Panc1 (cell line): Measurements from ENCODE around the gene HEG1. TPM values are rescaled to one million over a fixed set of nuclear protein-coding genes. Genes with fewer than 3 reads are reported as not detected.

Source experiments
- ATAC-seq: fragments of 200-7000 bp; cut with Tn5 transposase; 2 replicates; pipeline ENCODE4 v1.9.1; 2020; ENCODE audit warnings: mild to moderate bottlenecking, moderate library complexity
- BruUV-seq: library from RNA; stranded (reverse); fragments of 400-500 nt; replicated peaks from 2 replicates; lab custom pipeline; 2021; lab: Mats Ljungman, UMichigan
- CTCF ChIA-PET: fragments of 300-600 bp; sonication (Branson Sonifier 250); formaldehyde crosslinking; loops from one replicate; lab custom pipeline; 2022; ENCODE audit warnings: antibody characterized with exemption; lab: Charles Lee
- POLR2A ChIA-PET: fragments of 300-600 bp; sonication (Branson Sonifier 250); formaldehyde crosslinking; loops from one replicate; lab custom pipeline; 2022; ENCODE audit warnings: antibody characterized with exemption; lab: Charles Lee
- DNase-seq: peaks from one replicate; pipeline ENCODE4 v3.0.0-alpha.2; 2010; ENCODE audit warnings: low read depth, low spot score
- H3K27ac ChIP-seq: 2 replicates; pipeline ENCODE4 v1.5.1; 2011; ENCODE audit warnings: mild to moderate bottlenecking, low read length, inconsistent platforms
- H3K27me3 ChIP-seq: fragments of 200-500 bp; sonication (Bioruptor generic); 2 replicates; pipeline ENCODE4 v1.6.0; 2014; ENCODE audit warnings: low read length, inconsistent platforms; ENCODE audit not compliant: control insufficient read depth, insufficient read depth
- H3K36me3 ChIP-seq: fragments of 200-500 bp; sonication (Bioruptor generic); 2 replicates; pipeline ENCODE4 v1.5.1; 2014; ENCODE audit warnings: inconsistent platforms, mild to moderate bottlenecking, low read length, moderate library complexity; ENCODE audit not compliant: control insufficient read depth, insufficient read depth
- H3K4me1 ChIP-seq: 2 replicates; pipeline ENCODE4 v1.5.1; 2011; ENCODE audit warnings: inconsistent platforms, mild to moderate bottlenecking, low read length, moderate library complexity; ENCODE audit not compliant: control insufficient read depth, insufficient read depth
- H3K4me3 ChIP-seq, 2 experiments: 2 replicates each; pipeline ENCODE4 v1.5.1; 2011 to 2012; ENCODE audit warnings: low read depth in 2 of 2, low read length in 2 of 2, mild to moderate bottlenecking in 2 of 2, inconsistent platforms in 1 of 2, moderate library complexity in 1 of 2
- H3K9me3 ChIP-seq: fragments of 200-500 bp; sonication (Bioruptor generic); 2 replicates; pipeline ENCODE4 v1.5.1; 2014; ENCODE audit warnings: low read depth, mild to moderate bottlenecking, inconsistent platforms, low read length, moderate library complexity; ENCODE audit not compliant: control insufficient read depth, insufficient read depth
- POLR2AphosphoS5 ChIP-seq: IDR thresholded peaks from 2 replicates; pipeline ENCODE4 v1.6.1; 2012; ENCODE audit warnings: mild to moderate bottlenecking, low read depth, low read length, moderate library complexity
- SIN3A ChIP-seq: IDR thresholded peaks from 2 replicates; pipeline ENCODE4 v1.6.1; 2012; ENCODE audit warnings: low read depth, mild to moderate bottlenecking, low read length, moderate library complexity, borderline replicate concordance; ENCODE audit not compliant: insufficient read depth
- TCF7L2 ChIP-seq: IDR thresholded peaks from 2 replicates; pipeline ENCODE4 v1.6.1; 2011; ENCODE audit warnings: mild to moderate bottlenecking, low read depth, low read length, inconsistent platforms
- in situ Hi-C: cut with HindIII; loops from 2 replicates; pipeline ENCODE4 v1.10.0; 2016; ENCODE audit warnings: low sequenced_read_pairs, low pct_unique_long_range_greater_than_20kb
- intact Hi-C: fragments of 100-400 bp; cut with micrococcal nuclease; formaldehyde crosslinking; loops from one replicate; pipeline ENCODE4 v1.10.0; 2022; ENCODE audit not compliant: unreplicated experiment
- total RNA-seq: library from RNA; stranded (reverse); gene quantifications from one replicate; pipeline ENCODE4 v1.2.1, GENCODE V29; 2021; ENCODE audit not compliant: unreplicated experiment
- TF ChIP-seq, protein P1 (sequence below), 2 experiments: IDR thresholded peaks; 2 replicates each; pipeline ENCODE4 v1.6.1; 2011 to 2012; ENCODE audit warnings: low read depth in 2 of 2, control low read depth in 1 of 2, low read length in 1 of 2, mild to moderate bottlenecking in 1 of 2, moderate library complexity in 1 of 2; ENCODE audit not compliant: insufficient read depth in 1 of 2
- TF ChIP-seq, protein P2 (sequence below): fragments of 450-650 bp; IDR thresholded peaks from 2 replicates; pipeline ENCODE4 v1.5.1; 2017; ENCODE audit warnings: mild to moderate bottlenecking

HEG1 gene
- total RNA-seq, 1 experiment from 2014 or later = 141 TPM

DNA sequence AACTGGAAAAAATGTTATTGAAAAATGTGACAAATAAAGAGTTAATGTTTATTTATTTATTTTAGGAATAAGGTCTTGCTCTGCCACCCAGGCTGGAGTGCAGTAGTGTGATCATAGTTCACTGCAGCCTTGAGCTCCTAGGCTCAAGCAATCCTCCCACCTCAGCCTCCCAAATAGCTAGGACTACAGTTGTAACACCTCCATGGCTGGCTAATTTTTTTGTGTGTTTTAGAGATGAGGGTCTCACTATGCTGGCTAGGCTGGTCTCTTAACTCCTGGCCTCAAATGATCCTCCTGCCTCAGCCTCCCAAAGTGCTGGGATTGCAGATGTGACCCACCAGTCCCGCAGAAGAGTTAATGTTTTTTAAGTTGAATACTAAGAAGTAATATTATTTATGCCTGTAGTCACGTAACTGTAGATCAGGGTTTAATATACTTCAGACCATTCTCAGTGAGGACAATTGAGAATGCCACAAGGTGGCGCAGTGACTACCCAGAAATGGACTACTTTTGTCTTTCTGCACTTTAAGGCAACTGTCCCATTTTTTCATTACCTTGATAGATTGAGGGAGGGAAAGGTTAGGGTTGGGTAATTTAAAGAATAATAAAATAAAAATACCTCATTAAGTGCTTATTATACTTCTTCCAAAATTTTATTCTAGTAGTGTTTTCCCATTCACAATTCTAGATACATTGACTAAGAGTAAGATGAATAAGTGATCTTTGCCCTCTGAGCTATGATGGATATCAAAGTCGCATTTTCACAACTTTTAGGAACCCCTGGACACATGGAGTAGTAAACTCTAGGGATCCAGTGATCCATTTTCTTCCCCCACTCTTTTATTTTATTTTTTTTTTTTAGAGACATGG is 127.2 kb downstream of the HEG1 start:
- H3K36me3 ChIP-seq = no peaks in the 10 kb centered on the region
- POLR2A ChIA-PET = no interaction called here
- intact Hi-C loops = loop anchor here (1.0 to 5.0 kb wide), 2 partner anchors 274 to 509 kb away; no protein-coding TSS in a partner anchor

DNA sequence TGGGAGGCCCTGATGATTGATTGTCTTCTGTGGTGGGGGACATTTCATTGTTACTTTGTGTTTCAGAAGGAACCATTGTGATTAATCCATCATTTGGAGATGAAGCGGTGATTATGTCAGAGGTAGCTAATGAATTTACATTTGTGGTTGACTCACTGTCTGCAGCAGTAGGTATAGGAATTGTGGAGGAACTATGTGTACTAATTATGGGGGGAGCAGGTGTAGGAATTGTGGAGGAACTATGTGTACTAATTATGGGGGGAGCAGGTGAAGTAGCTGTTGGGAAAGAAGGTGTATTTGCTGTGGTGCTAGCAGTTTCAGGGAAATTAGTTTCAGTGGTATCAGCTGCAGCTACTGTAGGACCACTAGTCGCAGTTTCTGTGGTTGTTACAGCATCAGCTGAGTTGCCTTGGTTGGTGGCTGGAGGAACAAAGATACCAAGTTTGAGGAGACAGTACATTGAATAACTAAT is 128.2 kb downstream of the HEG1 start:
- H3K4me3 ChIP-seq = no peak overlapping the region
- DNase-seq = no peak
- no peak overlapping the region for H3K27ac ChIP-seq
- no peaks in the 10 kb centered on the region for H3K9me3 ChIP-seq
- no peaks in the 10 kb centered on the region for H3K36me3 ChIP-seq
- no peaks in the 10 kb centered on the region for H3K27me3 ChIP-seq
- no peaks in the 10 kb centered on the region for H3K4me1 ChIP-seq
- no peak for ATAC-seq
- ChIA-PET CTCF (interaction anchor here (0.7 kb wide), 1 partner anchor 101 kb away, joined by 4 read pairs; no protein-coding TSS in a partner anchor), POLR2A (no interaction called here)
- intact Hi-C loops = loop anchor here (1.0 to 5.0 kb wide), 2 partner anchors 275 to 510 kb away; no protein-coding TSS in a partner anchor
- TF ChIP-seq POLR2AphosphoS5 (no peak), SIN3A (no peak), TCF7L2 (no peak)
- TF ChIP-seq, protein P1, sequence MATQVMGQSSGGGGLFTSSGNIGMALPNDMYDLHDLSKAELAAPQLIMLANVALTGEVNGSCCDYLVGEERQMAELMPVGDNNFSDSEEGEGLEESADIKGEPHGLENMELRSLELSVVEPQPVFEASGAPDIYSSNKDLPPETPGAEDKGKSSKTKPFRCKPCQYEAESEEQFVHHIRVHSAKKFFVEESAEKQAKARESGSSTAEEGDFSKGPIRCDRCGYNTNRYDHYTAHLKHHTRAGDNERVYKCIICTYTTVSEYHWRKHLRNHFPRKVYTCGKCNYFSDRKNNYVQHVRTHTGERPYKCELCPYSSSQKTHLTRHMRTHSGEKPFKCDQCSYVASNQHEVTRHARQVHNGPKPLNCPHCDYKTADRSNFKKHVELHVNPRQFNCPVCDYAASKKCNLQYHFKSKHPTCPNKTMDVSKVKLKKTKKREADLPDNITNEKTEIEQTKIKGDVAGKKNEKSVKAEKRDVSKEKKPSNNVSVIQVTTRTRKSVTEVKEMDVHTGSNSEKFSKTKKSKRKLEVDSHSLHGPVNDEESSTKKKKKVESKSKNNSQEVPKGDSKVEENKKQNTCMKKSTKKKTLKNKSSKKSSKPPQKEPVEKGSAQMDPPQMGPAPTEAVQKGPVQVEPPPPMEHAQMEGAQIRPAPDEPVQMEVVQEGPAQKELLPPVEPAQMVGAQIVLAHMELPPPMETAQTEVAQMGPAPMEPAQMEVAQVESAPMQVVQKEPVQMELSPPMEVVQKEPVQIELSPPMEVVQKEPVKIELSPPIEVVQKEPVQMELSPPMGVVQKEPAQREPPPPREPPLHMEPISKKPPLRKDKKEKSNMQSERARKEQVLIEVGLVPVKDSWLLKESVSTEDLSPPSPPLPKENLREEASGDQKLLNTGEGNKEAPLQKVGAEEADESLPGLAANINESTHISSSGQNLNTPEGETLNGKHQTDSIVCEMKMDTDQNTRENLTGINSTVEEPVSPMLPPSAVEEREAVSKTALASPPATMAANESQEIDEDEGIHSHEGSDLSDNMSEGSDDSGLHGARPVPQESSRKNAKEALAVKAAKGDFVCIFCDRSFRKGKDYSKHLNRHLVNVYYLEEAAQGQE (IDR thresholded peaks at IDR 0.05; ENCODE audit: insufficient read depth in 1 of 2, low read depth in 2 of 2, low read length in 1 of 2) = no peak
- TF ChIP-seq, protein P2, sequence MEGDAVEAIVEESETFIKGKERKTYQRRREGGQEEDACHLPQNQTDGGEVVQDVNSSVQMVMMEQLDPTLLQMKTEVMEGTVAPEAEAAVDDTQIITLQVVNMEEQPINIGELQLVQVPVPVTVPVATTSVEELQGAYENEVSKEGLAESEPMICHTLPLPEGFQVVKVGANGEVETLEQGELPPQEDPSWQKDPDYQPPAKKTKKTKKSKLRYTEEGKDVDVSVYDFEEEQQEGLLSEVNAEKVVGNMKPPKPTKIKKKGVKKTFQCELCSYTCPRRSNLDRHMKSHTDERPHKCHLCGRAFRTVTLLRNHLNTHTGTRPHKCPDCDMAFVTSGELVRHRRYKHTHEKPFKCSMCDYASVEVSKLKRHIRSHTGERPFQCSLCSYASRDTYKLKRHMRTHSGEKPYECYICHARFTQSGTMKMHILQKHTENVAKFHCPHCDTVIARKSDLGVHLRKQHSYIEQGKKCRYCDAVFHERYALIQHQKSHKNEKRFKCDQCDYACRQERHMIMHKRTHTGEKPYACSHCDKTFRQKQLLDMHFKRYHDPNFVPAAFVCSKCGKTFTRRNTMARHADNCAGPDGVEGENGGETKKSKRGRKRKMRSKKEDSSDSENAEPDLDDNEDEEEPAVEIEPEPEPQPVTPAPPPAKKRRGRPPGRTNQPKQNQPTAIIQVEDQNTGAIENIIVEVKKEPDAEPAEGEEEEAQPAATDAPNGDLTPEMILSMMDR = no peak
- no TSS peak for BruUV-seq
- in situ Hi-C loops = no loop called here

More for the DNA sequence above, 127.2 kb downstream of the HEG1 start:
- TF ChIP-seq, protein P2 = peak; percentile 87
- TF ChIP-seq, protein P1 (IDR thresholded peaks at IDR 0.05; ENCODE audit: insufficient read depth in 1 of 2, low read depth in 2 of 2, low read length in 1 of 2) = no peak
- no peak for TF ChIP-seq SIN3A
- no peak overlapping the region for H3K27ac ChIP-seq
- no peaks in the 10 kb centered on the region for H3K4me1 ChIP-seq
- BruUV-seq = no TSS peak
- peak; percentile 54 for DNase-seq
- in situ Hi-C loops = no loop called here
- no peaks in the 10 kb centered on the region for H3K27me3 ChIP-seq
- CTCF ChIA-PET = interaction anchor here (0.5 to 0.9 kb wide), 4 partner anchors 35 to 514 kb away, joined by 3 to 6 read pairs (median 4); no protein-coding TSS in a partner anchor
- no peaks in the 10 kb centered on the region for H3K9me3 ChIP-seq
- no peak overlapping the region for H3K4me3 ChIP-seq
- peak; percentile 91 for ATAC-seq
